Measurements from ENCODE around the gene MYH16. TPM values are rescaled to one million over a fixed set of nuclear protein-coding genes. Genes with fewer than 3 reads are reported as not detected.
"Not testable (repeated sequence)": the region's sequence is repeated elsewhere in the genome, so short reads cannot be mapped to it uniquely, and the experiment has no call there.

Gene MYH16
- polyA plus RNA-seq, 1 donor from 2014 or later = not detected

DNA sequence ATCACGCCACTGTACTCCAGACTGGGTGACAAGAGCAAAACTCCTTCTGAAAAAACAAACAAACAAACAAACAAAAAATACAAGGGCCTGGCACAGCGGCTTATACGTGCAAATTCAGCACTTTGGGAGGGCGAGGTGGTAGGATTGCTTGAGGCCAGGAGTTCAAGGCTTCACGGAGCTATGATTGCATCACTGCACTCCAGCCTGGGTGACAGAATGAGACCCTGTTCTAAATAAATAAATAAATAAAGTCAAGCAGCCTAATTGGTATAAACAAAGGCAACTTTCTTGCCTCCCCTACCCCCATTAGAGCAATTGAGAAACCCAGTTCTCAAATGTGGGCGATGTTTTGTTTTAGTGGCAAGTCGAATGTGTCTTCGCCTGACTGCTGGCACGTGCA, 38.5 kb upstream of the MYH16 start:
- Histone ChIP-seq H2AFZ (ENCODE audit: low read depth, low read length) (no peak overlapping the region), H3K36me3 (ENCODE audit: insufficient read depth, low read length) (no peaks in the 10 kb centered on the region), H3K4me2 (ENCODE audit: low read length) (no peak overlapping the region), H3K27ac (ENCODE audit: low read length) (no peak overlapping the region), H4K20me1 (ENCODE audit: insufficient read depth) (no peaks in the 10 kb centered on the region), H3K27me3 (ENCODE audit: insufficient read depth, low read depth, low read length) (no peaks in the 10 kb centered on the region), H3K9ac (ENCODE audit: low read length) (no peak overlapping the region), H3K9me2 (ENCODE audit: insufficient read depth, low read length) (no peaks in the 10 kb centered on the region), H3F3A (ENCODE audit: insufficient read depth, low read length, poor library complexity, severe bottlenecking) (no peaks in the 10 kb centered on the region), H3K9me3 (ENCODE audit: low read length) (peaks cover 5% of the 10 kb centered on the region), H3K79me2 (replicated peaks; ENCODE audit: insufficient read depth, low read length) (no peaks in the 10 kb centered on the region), H3K4me3 (ENCODE audit: low read length) (no peak overlapping the region)
- TF ChIP-seq EZH2 (IDR thresholded peaks at IDR 0.05; ENCODE audit: borderline replicate concordance, insufficient read depth, low read length, poor library complexity, severe bottlenecking) (no peak), TAF1 (IDR thresholded peaks at IDR 0.05; ENCODE audit: low read depth) (no peak), SMC3 (conservative IDR thresholded peaks at IDR 0.05; ENCODE audit: poor library complexity) (no peak), RAD21 (conservative IDR thresholded peaks at IDR 0.05) (no peak), MXI1 (conservative IDR thresholded peaks at IDR 0.05; ENCODE audit: poor library complexity, severe bottlenecking) (no peak), EP300 (conservative IDR thresholded peaks at IDR 0.05; ENCODE audit: poor library complexity, severe bottlenecking) (no peak), POLR2AphosphoS5 (IDR thresholded peaks at IDR 0.05) (no peak), CTCF (IDR thresholded peaks at IDR 0.05; ENCODE audit: poor library complexity, severe bottlenecking) (no peak)

- Histone ChIP-seq H3K36me3 (ENCODE audit: insufficient read depth, low read length) (no peaks in the 10 kb centered on the region), H3K9ac (ENCODE audit: low read length) (no peak overlapping the region), H3F3A (ENCODE audit: insufficient read depth, low read length, poor library complexity, severe bottlenecking) (no peaks in the 10 kb centered on the region), H3K9me3 (ENCODE audit: low read length) (peaks cover 5% of the 10 kb centered on the region), H3K27ac (ENCODE audit: low read length) (no peak overlapping the region), H3K9me2 (ENCODE audit: insufficient read depth, low read length) (no peaks in the 10 kb centered on the region), H4K20me1 (ENCODE audit: insufficient read depth) (no peaks in the 10 kb centered on the region), H2AFZ (ENCODE audit: low read depth, low read length) (no peak overlapping the region), H3K79me2 (replicated peaks; ENCODE audit: insufficient read depth, low read length) (no peaks in the 10 kb centered on the region), H3K27me3 (ENCODE audit: insufficient read depth, low read depth, low read length) (no peaks in the 10 kb centered on the region), H3K4me2 (ENCODE audit: low read length) (no peak overlapping the region), H3K4me3 (ENCODE audit: low read length) (no peak overlapping the region)
- TF ChIP-seq POLR2AphosphoS5 (IDR thresholded peaks at IDR 0.05) (no peak), EZH2 (IDR thresholded peaks at IDR 0.05; ENCODE audit: borderline replicate concordance, insufficient read depth, low read length, poor library complexity, severe bottlenecking) (no peak), MXI1 (conservative IDR thresholded peaks at IDR 0.05; ENCODE audit: poor library complexity, severe bottlenecking) (no peak), REST (IDR thresholded peaks at IDR 0.05; ENCODE audit: borderline replicate concordance) (no peak), EP300 (conservative IDR thresholded peaks at IDR 0.05; ENCODE audit: poor library complexity, severe bottlenecking) (no peak), CTCF (IDR thresholded peaks at IDR 0.05; ENCODE audit: poor library complexity, severe bottlenecking) (no peak), SMC3 (conservative IDR thresholded peaks at IDR 0.05; ENCODE audit: poor library complexity) (no peak), RAD21 (conservative IDR thresholded peaks at IDR 0.05) (no peak), TAF1 (IDR thresholded peaks at IDR 0.05; ENCODE audit: low read depth) (no peak)
Measured at GRCh38 chr7:99235925-99236324, 36.7 kb upstream of the MYH16 start.

DNA sequence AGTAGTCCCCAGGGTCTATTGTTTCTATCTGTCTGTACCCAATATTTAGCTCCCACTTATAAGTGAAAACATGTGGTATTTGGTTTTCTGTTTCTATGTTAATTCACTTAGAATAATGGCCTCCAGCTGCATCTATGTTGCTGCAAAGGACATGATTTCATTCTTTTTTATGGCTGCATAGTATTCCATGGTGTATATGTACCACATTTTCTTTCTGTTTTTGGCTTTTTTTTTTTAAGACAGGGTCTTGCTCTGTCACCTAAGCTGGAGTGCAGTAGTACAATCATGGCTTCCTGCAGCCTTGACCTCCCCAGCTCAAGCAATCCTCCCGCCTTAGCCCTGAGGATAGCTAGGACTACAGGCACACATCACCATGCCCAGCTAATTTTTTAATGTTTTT, 34.8 kb upstream of the MYH16 start:
- H2AFZ ChIP-seq (ENCODE audit: low read depth, low read length); H3K9me2 ChIP-seq (ENCODE audit: insufficient read depth, low read length); H3K9me3 ChIP-seq (ENCODE audit: low read length); H3K9ac ChIP-seq (ENCODE audit: low read length); H3K4me2 ChIP-seq (ENCODE audit: low read length); H3K27me3 ChIP-seq (ENCODE audit: insufficient read depth, low read depth, low read length); H3F3A ChIP-seq (ENCODE audit: insufficient read depth, low read length, poor library complexity, severe bottlenecking); H3K27ac ChIP-seq (ENCODE audit: low read length); H4K20me1 ChIP-seq (ENCODE audit: insufficient read depth); H3K4me3 ChIP-seq (ENCODE audit: low read length); H3K36me3 ChIP-seq (ENCODE audit: insufficient read depth, low read length); H3K79me2 ChIP-seq (replicated peaks; ENCODE audit: insufficient read depth, low read length): not testable (repeated sequence)

All from neural cell (in vitro differentiated cells).